H1 (cell line): ENCODE measurements around the gene UBXN4. TPM values are rescaled to one million over a fixed set of nuclear protein-coding genes. Genes with fewer than 3 reads are reported as not detected.

Source experiments
- CTCF ChIA-PET: fragments of 300-600 bp; sonication (Branson Sonifier 250); formaldehyde crosslinking; loops from one replicate; lab custom pipeline; 2021; ENCODE audit not compliant: partially characterized antibody; lab: Charles Lee
- POLR2A ChIA-PET: fragments of 300-600 bp; sonication (Branson Sonifier 250); formaldehyde crosslinking; loops from one replicate; lab custom pipeline; 2021; ENCODE audit warnings: inconsistent platforms; ENCODE audit not compliant: partially characterized antibody; lab: Charles Lee
- DNase-seq, 2 experiments: peaks; one replicate each; pipeline versions ENCODE4 v3.0.0 to v3.0.0-alpha.2; 2010 to 2022; ENCODE audit warnings: low spot score in 2 of 2, low read depth in 1 of 2, mixed read lengths in 1 of 2
- FAIRE-seq: peaks from 2 replicates; lab custom pipeline; 2011; peaks lifted over from hg19 to GRCh38; lab: Jason Lieb, UNC
- H2AFZ ChIP-seq: 2 replicates; pipeline ENCODE4 v1.8.1; 2012; ENCODE audit warnings: low read length, inconsistent platforms
- H2AK5ac ChIP-seq: 2 replicates; pipeline ENCODE4 v1.6.1; 2013; ENCODE audit warnings: low read depth, low read length
- H2BK120ac ChIP-seq: replicated peaks from 2 replicates; pipeline ENCODE3; 2013; ENCODE audit warnings: low read depth, low read length, inconsistent platforms
- H2BK12ac ChIP-seq: 2 replicates; pipeline ENCODE4 v1.6.1; 2013; ENCODE audit warnings: low read depth, low read length
- H2BK15ac ChIP-seq: 2 replicates; pipeline ENCODE4 v1.6.1; 2013; ENCODE audit warnings: low read length
- H2BK20ac ChIP-seq: 2 replicates; pipeline ENCODE4 v1.6.1; 2013; ENCODE audit warnings: low read length
- H2BK5ac ChIP-seq: 2 replicates; pipeline ENCODE4 v1.6.1; 2013; ENCODE audit warnings: low read depth, low read length
- H3K14ac ChIP-seq: 2 replicates; pipeline ENCODE4 v1.6.1; 2013; ENCODE audit warnings: inconsistent platforms; ENCODE audit not compliant: insufficient read length
- H3K18ac ChIP-seq: 2 replicates; pipeline ENCODE4 v1.6.1; 2013; ENCODE audit warnings: low read length; ENCODE audit errors: extremely low read depth
- H3K23ac ChIP-seq: 2 replicates; pipeline ENCODE4 v1.6.1; 2013; ENCODE audit warnings: inconsistent platforms; ENCODE audit not compliant: insufficient read length
- H3K23me2 ChIP-seq: 2 replicates; pipeline ENCODE4 v1.6.1; 2013; ENCODE audit warnings: low read depth, low read length
- H3K27ac ChIP-seq: 2 replicates; pipeline ENCODE4 v1.6.1; 2011; ENCODE audit warnings: low read depth, low read length, inconsistent platforms
- H3K27me3 ChIP-seq, 4 experiments: replicated peaks in 1 of 4; 1 replicate in 1 of 4; 2 replicates in 3 of 4; pipeline versions ENCODE4 v1.6.1 to v1.8.1; 2011 to 2013; ENCODE audit warnings: low read length in 3 of 4, mild to moderate bottlenecking in 3 of 4, inconsistent platforms in 2 of 4, mixed read lengths in 2 of 4, moderate library complexity in 1 of 4; ENCODE audit not compliant: control insufficient read depth in 3 of 4, insufficient read depth in 3 of 4; ENCODE audit errors: extremely low read depth in 1 of 4
- H3K36me3 ChIP-seq, 4 experiments: 2 replicates each; pipeline versions ENCODE4 v1.6.1 to v1.8.1; 2011 to 2013; ENCODE audit warnings: mild to moderate bottlenecking in 4 of 4, low read length in 3 of 4, moderate library complexity in 2 of 4, control low read depth in 1 of 4, inconsistent platforms in 1 of 4; ENCODE audit not compliant: insufficient read depth in 4 of 4, control insufficient read depth in 2 of 4
- H3K4ac ChIP-seq: replicated peaks from 2 replicates; pipeline ENCODE3; 2013; ENCODE audit warnings: low read length, low read depth, mixed read lengths, inconsistent platforms; ENCODE audit not compliant: insufficient read length
- H3K4me1 ChIP-seq, 4 experiments: replicated peaks in 1 of 4; 1 replicate in 1 of 4; 2 replicates in 3 of 4; pipeline versions ENCODE4 v1.6.1 to v1.8.1; 2011 to 2013; ENCODE audit warnings: low read length in 3 of 4, inconsistent platforms in 2 of 4, mixed read lengths in 1 of 4; ENCODE audit not compliant: insufficient read depth in 4 of 4, control insufficient read depth in 3 of 4
- H3K4me2 ChIP-seq, 2 experiments: 2 replicates each; pipeline versions ENCODE4 v1.6.1 to v1.8.1; 2011 to 2013; ENCODE audit warnings: low read depth in 2 of 2, low read length in 2 of 2, control low read depth in 1 of 2, inconsistent platforms in 1 of 2, mild to moderate bottlenecking in 1 of 2; ENCODE audit not compliant: insufficient read depth in 1 of 2
- H3K4me3 ChIP-seq, 4 experiments: fragments of 200-600, 300-600 bp in 1 of 4; sonication (generic), shearing (Covaris generic), sonication (Bioruptor Twin) in 1 of 4; 2 replicates each; pipeline versions ENCODE4 v1.5.1 to v1.8.1; 2011 to 2016; ENCODE audit warnings: low read length in 4 of 4, low read depth in 3 of 4, control low read depth in 2 of 4, inconsistent platforms in 2 of 4, mild to moderate bottlenecking in 2 of 4, mixed read lengths in 1 of 4, moderate library complexity in 1 of 4; ENCODE audit not compliant: insufficient read depth in 2 of 4; ENCODE audit errors: extremely low read depth in 1 of 4
- H3K56ac ChIP-seq: replicated peaks from 2 replicates; pipeline ENCODE3; 2013; ENCODE audit warnings: low read depth, mild to moderate bottlenecking, mixed read lengths, low read length, inconsistent platforms; ENCODE audit not compliant: insufficient read length
- H3K79me1 ChIP-seq: 2 replicates; pipeline ENCODE4 v1.6.1; 2013; ENCODE audit warnings: low read depth, low read length, control low read depth
- H3K79me2 ChIP-seq, 2 experiments: 2 replicates each; pipeline versions ENCODE4 v1.6.1 to v1.8.1; 2012 to 2013; ENCODE audit warnings: low read length in 2 of 2, mild to moderate bottlenecking in 2 of 2, inconsistent platforms in 1 of 2; ENCODE audit not compliant: insufficient read depth in 2 of 2, control insufficient read depth in 1 of 2
- H3K9ac ChIP-seq, 4 experiments: replicated peaks in 1 of 4; 1 replicate in 1 of 4; 2 replicates in 3 of 4; pipeline versions ENCODE4 v1.6.1 to v1.8.1; 2011 to 2013; ENCODE audit warnings: low read depth in 3 of 4, low read length in 3 of 4, control low read depth in 2 of 4, mild to moderate bottlenecking in 2 of 4, moderate library complexity in 2 of 4, inconsistent platforms in 1 of 4; ENCODE audit errors: extremely low read depth in 1 of 4
- H3K9me3 ChIP-seq, 2 experiments: 2 replicates each; pipeline versions ENCODE4 v1.6.1 to v1.8.1; 2012 to 2013; ENCODE audit warnings: mild to moderate bottlenecking in 2 of 2, moderate library complexity in 2 of 2, control low read depth in 1 of 2, inconsistent platforms in 1 of 2, low read depth in 1 of 2, low read length in 1 of 2, mixed read lengths in 1 of 2; ENCODE audit not compliant: insufficient read depth in 2 of 2
- H4K20me1 ChIP-seq, 2 experiments: replicated peaks in 1 of 2; 2 replicates each; pipeline versions ENCODE3 to v1.8.1; 2011 to 2013; ENCODE audit warnings: inconsistent platforms in 2 of 2, low read length in 2 of 2, mild to moderate bottlenecking in 1 of 2; ENCODE audit not compliant: insufficient read depth in 2 of 2, control insufficient read depth in 1 of 2
- H4K5ac ChIP-seq: 2 replicates; pipeline ENCODE4 v1.6.1; 2013; ENCODE audit warnings: low read length, low read depth, mixed read lengths, inconsistent platforms; ENCODE audit not compliant: insufficient read length
- H4K8ac ChIP-seq: 2 replicates; pipeline ENCODE4 v1.8.0; 2013; ENCODE audit warnings: mild to moderate bottlenecking, moderate library complexity, low read length, inconsistent platforms; ENCODE audit not compliant: insufficient read depth; ENCODE audit errors: extremely low read depth
- H4K91ac ChIP-seq: replicated peaks from 2 replicates; pipeline ENCODE3; 2013; ENCODE audit warnings: low read length, mixed read lengths, inconsistent platforms; ENCODE audit not compliant: insufficient read length
- BCL11A ChIP-seq, 2 experiments: IDR thresholded peaks; one replicate each; pipeline ENCODE4 v1.6.1; 2011; ENCODE audit warnings: low read depth in 2 of 2, low read length in 2 of 2, mild to moderate bottlenecking in 2 of 2
- BRCA1 ChIP-seq: IDR thresholded peaks from 2 replicates; pipeline ENCODE4 v1.6.1; 2012; ENCODE audit warnings: low read depth, low read length, improper control_type of control experiment
- CHD1 ChIP-seq: IDR thresholded peaks from 2 replicates; pipeline ENCODE4 v1.6.1; 2012; ENCODE audit warnings: low read depth, low read length, improper control_type of control experiment
- EP300 ChIP-seq, 2 experiments: IDR thresholded peaks; 1 replicate in 1 of 2; 2 replicates in 1 of 2; pipeline ENCODE4 v1.6.1; 2011 to 2012; ENCODE audit warnings: low read depth in 2 of 2, low read length in 2 of 2, mild to moderate bottlenecking in 2 of 2, borderline replicate concordance in 1 of 2, inconsistent platforms in 1 of 2, moderate library complexity in 1 of 2
- NANOG ChIP-seq: IDR thresholded peaks from 2 replicates; pipeline ENCODE4 v1.6.1; 2011; ENCODE audit warnings: low read length, low read depth, mild to moderate bottlenecking, inconsistent platforms; ENCODE audit not compliant: insufficient read depth, poor library complexity, severe bottlenecking
- SIN3A ChIP-seq, 2 experiments: IDR thresholded peaks in 1 of 2; conservative IDR thresholded peaks in 1 of 2; 2 replicates each; pipeline ENCODE4 v1.6.1; 2011 to 2012; ENCODE audit warnings: low read length in 2 of 2, improper control_type of control experiment in 1 of 2, low read depth in 1 of 2, mild to moderate bottlenecking in 1 of 2
- SIX5 ChIP-seq: IDR thresholded peaks from 2 replicates; pipeline ENCODE4 v1.6.1; 2011; ENCODE audit warnings: mild to moderate bottlenecking, low read depth, low read length
- SP1 ChIP-seq: IDR thresholded peaks from 2 replicates; pipeline ENCODE4 v1.6.1; 2011; ENCODE audit warnings: low read depth, low read length
- SP2 ChIP-seq: IDR thresholded peaks from 2 replicates; pipeline ENCODE4 v1.6.1; 2012; ENCODE audit warnings: mild to moderate bottlenecking, low read length, inconsistent platforms
- TAF7 ChIP-seq: optimal IDR thresholded peaks from 2 replicates; pipeline ENCODE3; 2011; ENCODE audit warnings: low read depth, mild to moderate bottlenecking, inconsistent platforms, low read length, moderate library complexity, borderline replicate concordance
- TCF12 ChIP-seq: IDR thresholded peaks from 2 replicates; pipeline ENCODE4 v1.6.1; 2011; ENCODE audit warnings: low read depth, mild to moderate bottlenecking, low read length
- USF2 ChIP-seq: IDR thresholded peaks from 2 replicates; pipeline ENCODE4 v1.6.1; 2011; ENCODE audit warnings: low read length, improper control_type of control experiment
- WGBS, 2 experiments: shearing (Covaris generic) in 1 of 2; methylation state at CpG; one replicate each; pipeline versions ENCODE4 v1.1.6 to v1.1.7; 2013 to 2015; ENCODE audit warnings: low lambda C conversion rate in 2 of 2, mixed read lengths in 2 of 2, inconsistent platforms in 1 of 2, low coverage in 1 of 2, missing lambda C conversion rate in 1 of 2; ENCODE audit not compliant: insufficient replicate concordance in 2 of 2, insufficient coverage in 1 of 2, insufficient read length in 1 of 2; ENCODE audit errors: extremely low coverage in 1 of 2, missing lambda C conversion rate in 1 of 2; 5-methylcytosine and 5-hydroxymethylcytosine counted together
- polyA plus RNA-seq, 7 experiments: library from polyadenylated mRNA; depleted of rRNA in 3 of 7; stranded (reverse) in 5 of 7; unstranded in 2 of 7; fragments of >200 nt in 5 of 7; fragments of 200-250 nt in 2 of 7; gene quantifications; 1 replicate in 5 of 7; 2 replicates in 1 of 7; 4 replicates in 1 of 7; pipeline versions ENCODE4 v1.2.1 to v1.2.3, GENCODE V29; 2011 to 2013; ENCODE audit warnings: missing spikeins in 2 of 7, mixed read lengths in 2 of 7
- total RNA-seq: library from RNA; stranded (reverse); fragmentation: NEBNext Ultra II Directional; extraction: Animal tissue kit (Norgen Biotek cat#: 25700); gene quantifications from 2 replicates; pipeline ENCODE4 v1.2.1, GENCODE V29; 2021

UBXN4 gene
- total and polyA plus RNA-seq, 2 of the 8 experiments (the other 6 are each of a cell fraction or from before 2014, with no cell fraction given) = 20.1 to 64.2 TPM

GRCh38 chr2:135728064-135728743, 13.5 kb upstream of the UBXN4 start:
- no peak overlapping the region for H3K4me3 ChIP-seq
- H3K14ac ChIP-seq = no peak overlapping the region
- no peaks in the 10 kb centered on the region for H3K79me1 ChIP-seq
- H4K20me1 ChIP-seq = no peaks in the 10 kb centered on the region
- H3K9me3 ChIP-seq = no peaks in the 10 kb centered on the region
- H2AK5ac ChIP-seq = no peak overlapping the region
- FAIRE-seq (no peak), DNase-seq (no peak)
- no peaks in the 10 kb centered on the region for H3K23me2 ChIP-seq
- H2BK120ac ChIP-seq = no peak overlapping the region
- H4K5ac ChIP-seq = no peak overlapping the region
- no peaks in the 10 kb centered on the region for H3K79me2 ChIP-seq
- no peak overlapping the region for H2BK12ac ChIP-seq
- no peak overlapping the region for H2BK5ac ChIP-seq
- 94% methylated on average over 2 of the region's 2 CpGs; no CpG with 5 or more reads in 1 of the 2 experiments for WGBS, 2 experiments
- no peaks in the 10 kb centered on the region for H3K27me3 ChIP-seq
- H3K36me3 ChIP-seq = peaks cover 0 to 13% (median 7%) of the 10 kb centered on the region in 4 experiments; a peak in 4 of 8 replicates
- H3K56ac ChIP-seq = no peak overlapping the region
- no peak overlapping the region for H3K4ac ChIP-seq
- H3K27ac ChIP-seq = no peak overlapping the region
- H3K23ac ChIP-seq = no peak overlapping the region
- no peak overlapping the region for H3K18ac ChIP-seq
- H2AFZ ChIP-seq = no peak overlapping the region
- H4K91ac ChIP-seq = no peak overlapping the region
- no peak overlapping the region for H4K8ac ChIP-seq
- no peak overlapping the region for H2BK20ac ChIP-seq
- H2BK15ac ChIP-seq = no peak overlapping the region
- ChIA-PET POLR2A (interaction anchor here (0.7 to 1.6 kb wide), 2 partner anchors 13 to 14 kb away, joined by 3 to 6 read pairs; partner anchors contain the start of gene UBXN4), CTCF (interaction anchor here (1.3 to 3.8 kb wide), 3 partner anchors 12 to 70 kb away, joined by 5 to 19 read pairs (median 8); partner anchors contain the start of gene UBXN4)
- no peaks in the 10 kb centered on the region for H3K4me1 ChIP-seq
- H3K9ac ChIP-seq = no peak overlapping the region
- no peak overlapping the region for H3K4me2 ChIP-seq
- TF ChIP-seq BRCA1 (no peak), TCF12 (no peak), TAF7 (no peak), NANOG (no peak), EP300 (IDR thresholded peaks at IDR 0.05; ENCODE audit: borderline replicate concordance in 1 of 2, low read depth in 2 of 2, low read length in 2 of 2) (no peak), SP1 (no peak), SIN3A (conservative IDR thresholded peaks at IDR 0.05 in 1 of 2, IDR thresholded peaks at IDR 0.05 in 1 of 2; ENCODE audit: low read depth in 1 of 2, low read length in 2 of 2) (no peak), CHD1 (no peak), USF2 (no peak), SP2 (no peak), BCL11A (IDR thresholded peaks at IDR 0.05; ENCODE audit: low read depth in 2 of 2, low read length in 2 of 2) (no peak), SIX5 (no peak)
